Suppressor macrophage (primary cell): ENCODE results near the gene KRT81.
A peak's percentile ranks its signal among the peaks of the same experiment; 100 is the strongest.
"Not testable (repeated sequence)": the region's sequence is repeated elsewhere in the genome, so short reads cannot be mapped to it uniquely, and the experiment has no call there.

Experiments
- DNase-seq, 4 experiments: peaks; one replicate each; pipeline ENCODE4 v3.0.0-alpha.2; 2020 to 2022

Gene KRT81

DNA sequence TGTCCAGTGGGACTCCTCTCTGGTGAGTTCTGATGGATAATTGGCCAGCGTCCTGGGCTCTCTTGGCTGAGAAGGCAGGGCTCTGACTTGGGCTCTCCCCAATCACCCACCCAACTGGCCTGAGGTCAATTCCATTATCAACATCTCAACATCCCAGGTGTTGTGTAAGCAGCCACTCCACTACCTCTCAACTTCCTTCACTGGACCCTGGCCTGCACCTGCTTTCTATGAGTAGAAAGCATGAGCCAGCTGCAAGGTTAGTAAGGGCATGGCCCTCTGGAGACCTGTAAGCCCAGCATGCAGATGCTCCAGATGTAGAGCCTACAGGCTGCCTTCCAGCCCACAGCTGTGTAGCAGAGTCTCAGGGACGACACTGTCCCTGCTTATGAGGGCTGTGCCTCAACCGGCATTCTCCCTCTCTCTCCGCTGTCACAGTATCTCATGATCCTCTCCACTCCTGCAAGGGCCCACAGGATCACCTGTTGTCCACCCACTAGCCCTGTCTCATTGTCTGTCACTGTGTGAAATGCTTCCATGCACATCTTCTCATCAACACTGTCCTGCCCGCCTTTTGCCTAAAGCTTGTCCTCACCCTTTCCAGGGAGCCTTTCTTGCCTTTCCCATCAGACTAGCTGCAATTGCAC lies 5.4 kb upstream of the KRT81 start:
- no peak for DNase-seq

DNA sequence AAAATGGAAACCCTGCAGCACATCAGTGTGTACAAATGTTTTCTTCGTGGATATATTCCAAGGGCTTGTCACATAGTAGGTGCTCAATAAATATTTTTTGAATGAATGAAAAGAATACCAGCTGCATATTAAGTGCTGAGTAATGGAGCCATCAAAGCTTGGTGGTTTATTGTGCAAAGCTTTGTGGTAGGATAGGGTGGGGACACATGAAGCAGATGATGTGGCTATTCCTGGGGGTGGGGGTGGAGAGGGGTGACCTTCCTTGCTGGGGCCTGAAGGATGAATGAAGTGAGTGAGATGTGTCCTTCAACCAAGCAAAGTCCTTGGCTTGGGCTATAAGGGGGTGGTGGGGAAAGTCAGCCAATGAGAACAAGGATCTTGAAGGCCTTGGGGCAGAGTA lies 4.3 kb upstream of the KRT81 start:
- peak in 3 of 4 experiments; percentile 14 to 29 (median 27) for DNase-seq

DNA sequence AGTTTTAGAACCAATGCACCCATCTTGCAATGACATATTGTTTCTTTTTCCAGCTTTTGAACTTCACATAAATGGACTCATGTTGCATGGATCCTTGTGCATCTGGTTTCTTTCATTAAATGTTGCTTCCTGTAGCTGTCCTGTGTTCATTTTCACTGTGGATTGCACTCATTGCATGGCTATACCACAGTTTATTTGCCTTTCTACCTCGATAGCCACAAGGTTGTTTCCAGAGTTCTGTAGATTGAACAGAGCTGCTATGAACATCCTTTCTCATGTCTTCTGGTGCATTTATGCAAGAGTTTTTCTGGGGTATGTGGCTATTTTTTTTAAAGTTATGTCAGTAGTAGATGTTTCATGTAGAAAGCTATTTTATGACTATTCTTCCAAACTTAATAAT lies 3.5 kb upstream of the KRT81 start:
- no peak for DNase-seq

DNA sequence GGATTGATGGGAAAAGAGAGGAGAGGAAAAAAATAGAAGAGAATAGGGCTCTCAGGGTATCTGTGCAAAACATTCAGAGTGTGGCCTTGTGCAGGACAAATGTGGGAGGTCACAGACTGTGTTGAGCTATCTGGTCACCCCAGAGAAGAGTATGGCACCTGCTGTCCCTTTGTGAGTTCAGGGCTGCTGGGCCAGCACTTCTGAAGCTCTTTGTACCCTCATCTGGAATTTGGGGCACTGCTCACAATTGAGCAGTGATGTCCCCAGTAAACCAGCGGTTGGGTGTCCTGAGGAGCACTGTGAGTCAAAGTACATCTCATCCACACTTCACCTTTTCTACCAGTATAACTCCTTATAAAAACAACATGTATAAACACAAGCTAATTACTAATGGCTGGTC lies 2.6 kb upstream of the KRT81 start:
- DNase-seq: no peak

DNA sequence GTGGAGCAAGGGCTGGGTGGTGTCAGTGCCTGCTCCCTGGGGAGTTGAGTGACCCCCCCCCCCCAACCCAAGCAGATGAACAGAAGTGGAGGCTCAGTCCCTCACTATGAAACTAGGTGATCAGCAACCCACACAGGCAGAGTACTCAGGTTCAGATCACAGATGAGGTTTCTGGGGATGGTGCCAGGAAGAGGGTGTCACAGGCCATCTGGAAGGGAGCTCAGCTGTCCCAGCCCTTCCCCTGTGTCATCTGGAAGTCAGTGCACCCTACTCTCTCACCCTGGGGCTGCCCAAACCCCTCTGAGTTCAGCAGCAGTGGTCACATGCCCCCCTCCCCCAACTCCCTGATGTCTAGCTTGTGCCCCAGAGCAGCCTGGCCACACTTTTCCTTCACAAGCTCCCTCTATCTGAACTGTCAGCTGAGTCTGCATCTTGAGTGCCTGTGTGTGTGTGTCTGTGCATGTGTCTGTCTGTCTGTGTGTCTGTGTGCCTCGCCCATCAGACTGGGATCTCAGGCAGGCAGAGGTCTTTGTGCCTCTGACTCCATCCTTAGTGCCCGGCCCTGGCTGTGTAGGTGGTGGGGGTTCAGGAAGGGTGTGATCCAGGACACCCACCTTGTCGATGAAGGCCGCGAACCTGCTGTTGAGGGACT lies 725 bp downstream of the KRT81 start:
- not testable (repeated sequence) for DNase-seq

DNA sequence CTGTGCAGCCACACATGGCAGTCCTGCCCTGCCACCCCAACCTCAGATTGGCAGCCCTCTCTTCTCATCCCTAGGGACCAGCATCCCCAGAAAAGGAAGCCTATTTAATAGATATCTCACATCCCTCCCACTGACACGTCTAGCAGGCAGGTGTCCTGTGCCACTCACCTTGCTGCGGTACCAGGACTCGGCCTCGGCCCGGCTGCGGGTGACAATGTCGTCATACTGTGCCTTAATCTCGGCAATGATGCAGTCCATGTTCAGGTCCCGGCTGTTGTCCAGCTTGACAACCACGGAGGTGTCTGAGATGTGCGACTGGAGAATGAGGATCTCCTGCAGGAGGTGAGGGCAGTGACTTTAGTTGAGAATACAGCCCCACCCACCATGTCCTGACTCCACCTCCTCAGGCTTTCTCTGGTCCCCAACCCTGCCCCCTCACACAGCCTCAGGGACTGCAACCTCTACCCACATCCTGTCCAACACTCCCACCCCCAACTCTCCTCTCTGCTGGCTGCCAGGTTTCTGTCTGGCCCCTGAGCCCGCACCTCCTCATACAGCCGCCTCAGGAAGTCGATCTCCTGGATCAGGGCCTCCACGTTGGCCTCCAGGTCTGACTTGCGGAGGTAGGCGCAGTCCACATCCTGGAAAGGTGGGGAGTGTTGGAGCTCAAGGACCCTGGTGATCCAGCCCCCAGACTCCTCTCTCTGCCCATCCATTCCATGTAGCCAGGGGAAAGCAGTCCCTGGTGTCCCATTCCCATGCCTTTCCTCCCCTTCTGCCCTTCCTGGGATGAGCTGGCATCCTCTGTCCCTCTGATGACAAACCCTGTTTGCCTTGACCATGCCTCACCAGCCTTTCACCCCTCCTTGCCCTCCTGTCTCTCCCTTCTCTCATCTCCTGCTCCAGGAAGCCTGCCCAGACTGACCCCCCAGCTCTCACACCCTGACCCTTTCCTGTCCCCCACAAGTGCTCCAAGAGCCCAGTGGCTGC lies 3.2 kb downstream of the KRT81 start:
- not testable (repeated sequence) for DNase-seq

DNA sequence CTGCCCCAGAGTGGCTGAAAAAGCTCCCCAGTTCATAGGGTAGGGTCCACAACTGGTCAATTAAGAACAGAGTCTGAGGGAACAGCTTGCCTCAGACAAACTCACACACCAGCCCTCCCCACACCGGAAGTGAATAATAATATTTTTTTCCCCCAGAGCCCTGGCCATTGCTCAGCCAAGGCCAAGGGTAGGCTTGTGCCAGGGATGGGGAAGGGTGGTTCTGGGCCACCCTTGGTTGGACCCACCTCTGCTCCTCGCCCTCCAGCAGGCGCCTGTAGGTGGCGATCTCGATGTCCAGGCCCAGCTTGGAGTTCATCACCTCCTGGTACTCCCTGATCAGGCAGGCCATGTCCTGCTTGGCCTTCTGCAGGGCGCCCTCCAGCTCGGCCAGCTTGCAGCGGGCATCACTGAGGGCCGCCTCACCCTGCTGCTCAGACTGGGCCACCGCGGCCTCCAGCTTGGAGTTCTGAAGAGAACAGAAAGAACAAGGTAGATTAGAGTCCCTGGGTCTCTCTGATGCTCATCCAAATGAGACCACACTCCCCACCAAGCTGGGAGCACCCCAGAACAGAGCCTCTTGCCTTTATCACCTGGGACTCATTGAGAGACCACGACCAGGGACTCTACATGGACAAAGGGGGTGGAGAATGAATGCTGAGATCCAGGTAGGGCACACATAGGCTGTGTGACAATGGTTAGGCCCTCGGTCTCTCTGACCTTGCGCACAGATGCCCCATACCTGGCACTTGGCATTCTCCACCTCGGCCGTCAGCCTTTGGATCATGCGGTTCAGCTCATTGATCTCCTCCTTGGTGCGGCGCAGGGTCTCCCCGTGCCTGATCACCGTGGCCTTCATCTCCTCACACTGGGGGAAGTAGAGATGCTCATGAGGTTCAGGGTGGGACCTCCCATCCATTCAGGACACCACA lies 4.2 kb downstream of the KRT81 start:
- DNase-seq: not testable (repeated sequence)

DNA sequence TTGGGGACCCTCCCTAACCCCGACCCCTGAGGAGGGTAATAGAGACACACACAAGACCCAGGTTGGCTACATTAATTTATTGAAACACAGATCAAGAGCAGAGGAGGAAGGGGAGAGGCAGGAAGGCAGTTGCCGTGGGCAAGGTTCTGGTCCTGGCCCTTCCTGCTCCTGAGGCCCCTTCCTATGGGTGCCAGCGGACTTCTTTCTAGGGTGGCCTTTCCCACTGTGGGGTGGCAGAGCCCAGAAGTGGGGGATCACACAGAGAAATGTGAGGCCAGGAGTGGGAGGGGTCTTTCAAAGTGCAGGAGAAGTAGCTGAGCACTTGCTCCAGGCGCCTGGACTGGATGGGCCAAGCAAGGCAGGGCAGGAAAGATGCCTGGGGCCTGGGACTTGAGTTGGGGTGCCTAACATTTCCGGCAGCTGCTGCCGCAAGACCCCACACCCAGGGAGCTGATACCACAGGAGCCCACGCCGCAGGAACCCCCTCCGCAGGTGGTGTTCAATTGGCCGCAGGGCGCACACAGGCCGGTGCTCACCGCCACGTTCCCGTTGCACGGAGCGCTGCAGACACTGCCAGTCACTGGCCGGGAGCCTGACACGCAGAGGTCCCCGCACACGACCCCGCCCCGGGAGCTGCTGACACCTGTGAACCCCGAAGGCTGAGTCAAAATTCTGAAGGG lies 5.3 kb downstream of the KRT81 start:
- DNase-seq: no peak

DNA sequence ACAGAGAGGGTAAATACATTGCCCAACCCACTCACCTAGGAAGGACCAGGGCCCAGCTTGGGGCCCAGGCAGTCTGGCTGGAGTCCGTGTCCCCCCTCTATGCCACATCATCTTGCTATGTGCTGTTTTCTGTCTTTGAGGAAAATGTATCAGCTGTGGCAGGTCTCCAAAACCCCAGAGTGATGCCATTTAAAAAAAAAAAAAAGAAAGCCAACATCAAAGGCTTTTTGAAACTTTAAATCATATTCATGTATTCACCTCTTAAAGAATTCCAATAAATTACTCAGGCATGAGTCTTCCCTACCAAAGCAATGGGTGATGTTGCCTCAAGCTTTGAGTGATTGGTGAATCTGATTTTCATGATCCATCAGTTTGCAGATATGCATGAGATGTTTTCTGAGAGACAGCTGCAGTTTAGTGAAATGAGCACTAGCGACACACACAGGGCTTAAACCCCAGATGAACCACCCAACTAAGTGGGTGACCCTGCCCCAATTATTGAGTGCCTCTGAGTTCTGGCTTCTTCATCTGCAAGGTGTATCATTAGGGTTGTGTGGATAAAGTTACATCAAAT lies 6.1 kb downstream of the KRT81 start:
- DNase-seq: no peak

DNA sequence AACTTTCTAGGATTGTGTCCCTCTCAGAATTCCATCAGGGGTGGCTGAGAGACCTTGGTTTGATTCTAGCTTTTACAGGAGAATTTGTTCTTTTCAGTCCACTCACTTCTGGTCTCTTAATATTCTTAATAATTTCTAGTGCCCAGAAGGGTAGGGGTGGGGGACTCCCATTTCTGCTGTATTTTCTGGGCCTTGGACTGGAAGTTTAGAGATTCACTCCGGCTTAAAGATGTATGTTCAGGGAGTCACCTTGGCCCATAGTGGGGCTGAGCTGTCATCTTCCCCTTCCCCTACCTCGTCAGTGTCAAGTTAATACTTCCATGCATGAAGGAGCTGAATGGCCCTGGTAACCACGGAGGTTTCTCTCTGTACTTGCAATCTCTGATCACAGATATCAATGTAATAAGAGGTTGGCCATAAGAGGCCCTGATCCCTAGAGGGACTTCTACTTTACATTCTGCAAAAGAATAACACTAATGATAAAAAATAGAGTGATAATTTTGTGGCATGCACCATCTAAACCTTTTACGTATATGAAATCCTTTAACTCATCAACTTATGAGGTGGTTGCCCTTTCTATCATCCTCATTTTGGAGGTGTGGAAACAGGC lies 6.7 kb downstream of the KRT81 start:
- no peak for DNase-seq

DNA sequence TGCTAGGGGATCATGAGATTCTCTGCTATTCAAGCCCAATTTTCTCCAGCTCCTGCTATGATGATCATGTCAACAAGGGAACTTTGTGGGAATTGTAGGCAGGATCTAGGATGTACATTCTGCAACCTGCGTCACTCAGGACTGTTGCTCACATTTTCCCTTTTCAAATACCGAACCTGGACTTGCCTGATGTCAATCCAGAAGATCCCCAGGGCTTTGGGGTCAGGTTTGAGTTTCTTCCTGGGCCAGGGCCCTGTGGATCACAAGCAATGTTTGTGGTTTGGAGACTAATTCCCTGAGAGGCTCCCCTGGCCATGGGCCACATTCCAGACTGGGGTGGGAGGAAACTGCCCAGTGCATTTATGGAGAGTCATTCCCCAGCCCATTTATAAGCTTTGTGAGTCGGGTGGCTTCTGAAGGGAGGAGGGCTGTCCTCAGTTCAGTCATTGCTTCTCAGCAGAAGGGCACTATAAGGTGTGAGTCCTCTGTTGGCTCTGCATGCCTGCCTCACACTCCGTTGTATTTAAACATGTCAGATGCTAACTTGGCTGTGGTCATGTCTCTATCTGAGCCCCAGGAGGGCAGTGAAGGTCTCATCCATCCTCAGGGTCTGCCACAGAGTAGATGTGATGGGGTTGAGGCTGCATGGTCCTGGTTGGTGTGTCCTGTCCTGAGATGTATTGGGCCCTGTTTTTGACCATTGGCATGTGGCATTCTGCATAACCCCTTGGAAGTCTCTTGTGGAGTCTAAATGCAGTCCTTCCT lies 10.4 kb downstream of the KRT81 start:
- DNase-seq: no peak

DNA sequence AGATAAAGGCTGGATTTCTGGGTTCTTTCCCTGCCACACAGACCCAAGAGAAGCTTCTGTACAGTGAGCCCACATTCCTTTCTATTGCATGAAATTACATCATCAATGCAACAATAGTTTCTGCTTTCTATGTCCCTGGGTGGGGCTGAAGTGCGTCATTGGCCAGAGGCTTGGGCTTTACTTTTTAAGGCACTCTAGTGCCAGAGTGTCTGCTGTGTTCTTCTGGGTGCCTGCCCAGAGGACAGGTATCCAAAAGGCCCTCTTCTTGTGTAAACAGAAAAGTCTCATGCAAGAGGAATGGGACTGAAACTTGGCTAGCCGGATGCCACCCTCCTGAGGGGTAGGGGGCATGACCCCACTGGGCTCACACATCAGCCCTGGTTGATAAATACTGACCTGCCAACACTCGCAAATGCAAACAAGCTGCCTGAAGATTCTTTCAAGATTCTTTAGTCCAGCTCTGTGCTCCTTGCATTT lies 11.0 kb downstream of the KRT81 start:
- DNase-seq: peak; percentile 63 to 84 (median 80)

DNA sequence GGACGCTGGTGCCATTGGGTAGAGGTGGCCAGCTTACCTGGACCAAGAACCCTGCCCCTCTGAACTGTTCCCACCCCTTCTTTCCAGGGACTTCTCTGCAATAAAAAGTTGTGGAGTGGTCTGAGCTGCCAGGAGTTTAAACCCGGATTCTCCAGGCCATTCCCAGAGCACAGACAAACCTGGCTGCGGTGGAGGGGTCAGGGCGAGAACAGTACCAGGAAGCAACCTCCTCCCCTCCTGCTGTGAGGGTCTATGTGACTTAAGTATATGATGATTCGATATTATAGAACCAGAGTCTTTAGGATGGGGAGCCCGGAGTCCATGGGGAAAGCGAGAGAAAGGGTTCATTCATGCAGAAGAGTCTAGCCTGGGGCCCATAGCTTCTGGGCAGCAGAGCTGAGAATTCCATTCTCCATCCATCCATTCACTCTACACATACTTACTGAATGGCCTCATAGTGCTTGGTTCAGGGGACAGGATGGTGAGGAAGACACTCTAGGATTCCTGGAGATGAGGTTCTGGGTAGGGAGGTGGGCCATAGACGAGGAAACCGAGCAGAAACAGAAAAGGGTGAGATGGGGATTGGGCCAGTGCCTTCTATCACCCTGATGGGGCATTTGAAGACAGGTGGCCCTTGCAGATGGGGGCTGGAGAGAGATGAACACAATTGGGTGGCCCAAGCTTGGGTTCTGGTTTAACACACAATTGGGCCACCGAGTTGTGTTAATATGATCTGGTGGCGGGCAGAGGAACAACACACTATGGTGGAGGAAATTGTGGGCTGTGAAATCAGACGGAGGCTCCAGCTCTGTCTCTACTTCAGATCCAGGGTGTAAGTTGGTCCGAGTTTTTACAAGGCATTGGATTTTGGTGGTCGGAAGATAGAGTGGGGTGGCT lies 11.7 kb downstream of the KRT81 start:
- DNase-seq: no peak

DNA sequence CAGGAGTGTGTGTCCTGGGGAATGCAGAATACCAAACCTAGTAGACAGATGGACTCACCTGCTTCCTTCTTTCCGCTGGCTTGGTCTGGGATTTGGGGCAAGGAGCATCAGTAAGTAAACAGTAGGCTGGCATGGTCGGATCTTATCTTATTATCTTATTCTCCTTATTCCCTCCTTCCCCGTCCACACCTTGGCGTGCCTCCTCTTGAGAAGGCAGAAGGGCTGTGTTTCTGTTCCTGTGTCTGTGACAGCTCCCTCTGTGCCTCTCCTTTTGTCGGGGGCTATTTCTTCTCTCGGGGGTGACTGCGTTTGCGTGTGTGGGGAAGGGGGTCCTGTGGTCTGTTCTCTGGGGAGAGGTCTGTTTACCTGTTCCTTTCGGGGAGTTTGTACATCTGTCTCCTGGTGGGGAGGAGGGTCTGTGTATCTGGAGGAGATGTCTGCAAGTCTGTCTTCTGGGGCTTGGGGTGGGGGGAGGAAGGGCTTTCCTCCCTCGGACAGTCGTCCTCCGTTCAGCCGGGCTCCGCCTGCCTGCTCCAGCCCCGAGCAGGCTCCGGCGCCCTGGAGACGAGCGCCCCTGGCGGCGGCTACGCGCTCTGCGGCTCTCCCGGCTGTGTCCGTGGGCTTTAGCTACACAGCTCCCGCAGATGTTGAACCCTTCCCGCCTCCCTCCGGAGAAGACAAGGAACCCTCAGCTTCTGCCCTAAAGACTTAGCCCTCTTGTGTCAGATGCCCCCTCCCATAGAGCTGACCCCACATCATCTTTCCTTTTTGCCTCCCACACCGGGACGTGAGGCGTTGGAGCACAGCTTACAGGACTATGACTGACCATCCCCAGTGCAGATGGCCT lies 12.5 kb downstream of the KRT81 start:
- peak; percentile 74 to 89 (median 88) for DNase-seq

DNA sequence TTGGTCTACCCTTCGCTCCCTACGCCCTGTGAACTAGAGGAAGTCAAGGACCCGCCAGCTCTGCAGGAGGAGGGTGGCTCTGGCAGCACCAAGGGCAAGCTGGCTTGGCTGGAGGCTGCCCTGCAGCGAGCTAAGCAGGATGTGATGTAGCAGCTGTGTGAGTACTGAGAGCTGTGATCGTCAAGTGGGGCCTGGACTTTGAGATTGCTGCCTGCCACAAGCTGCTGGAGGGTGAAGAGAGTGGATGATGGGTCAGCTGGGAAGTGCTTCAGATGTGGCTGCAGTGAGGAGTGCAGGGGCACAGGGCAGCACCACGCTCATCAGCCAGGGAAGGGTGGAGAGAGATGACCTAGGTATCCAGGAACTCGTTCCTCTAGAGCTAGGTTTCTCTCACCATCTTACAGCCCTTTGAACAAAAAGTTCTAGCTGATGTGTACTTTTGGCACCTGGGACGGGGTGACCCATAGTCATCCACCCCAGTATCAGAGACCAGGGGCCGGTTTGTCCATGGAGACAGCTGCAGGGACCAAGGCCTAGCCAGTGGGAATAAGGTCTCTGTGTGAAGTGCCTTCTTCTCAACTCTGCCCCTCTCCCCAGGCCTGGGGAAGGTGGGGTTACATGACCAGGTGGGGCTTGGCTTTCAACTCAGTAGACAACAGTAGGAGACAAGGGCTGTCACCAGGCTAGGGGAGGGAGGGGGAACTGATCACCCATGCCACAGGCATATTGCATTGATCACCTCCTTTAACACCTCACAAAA lies 13.7 kb downstream of the KRT81 start:
- no peak for DNase-seq

DNA sequence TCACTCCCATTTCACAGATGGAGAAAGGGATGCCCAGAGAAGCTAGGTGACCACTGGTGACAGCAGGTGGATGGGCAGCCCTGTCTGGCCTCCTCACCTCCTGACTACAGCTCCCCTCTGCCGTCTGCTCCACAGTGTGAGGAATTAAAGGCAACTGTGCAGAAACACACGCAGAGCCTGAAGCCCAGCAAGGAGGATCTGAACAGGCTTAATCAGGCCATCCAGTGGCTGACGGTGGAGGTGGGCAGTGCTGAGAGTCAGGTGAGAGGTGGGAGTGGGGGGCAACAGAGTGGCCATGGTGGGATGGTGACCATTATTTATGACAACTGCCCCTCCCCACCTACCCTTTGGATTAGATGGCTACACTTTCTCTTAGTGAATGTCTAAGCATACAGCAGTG lies 15.6 kb downstream of the KRT81 start:
- no peak for DNase-seq

DNA sequence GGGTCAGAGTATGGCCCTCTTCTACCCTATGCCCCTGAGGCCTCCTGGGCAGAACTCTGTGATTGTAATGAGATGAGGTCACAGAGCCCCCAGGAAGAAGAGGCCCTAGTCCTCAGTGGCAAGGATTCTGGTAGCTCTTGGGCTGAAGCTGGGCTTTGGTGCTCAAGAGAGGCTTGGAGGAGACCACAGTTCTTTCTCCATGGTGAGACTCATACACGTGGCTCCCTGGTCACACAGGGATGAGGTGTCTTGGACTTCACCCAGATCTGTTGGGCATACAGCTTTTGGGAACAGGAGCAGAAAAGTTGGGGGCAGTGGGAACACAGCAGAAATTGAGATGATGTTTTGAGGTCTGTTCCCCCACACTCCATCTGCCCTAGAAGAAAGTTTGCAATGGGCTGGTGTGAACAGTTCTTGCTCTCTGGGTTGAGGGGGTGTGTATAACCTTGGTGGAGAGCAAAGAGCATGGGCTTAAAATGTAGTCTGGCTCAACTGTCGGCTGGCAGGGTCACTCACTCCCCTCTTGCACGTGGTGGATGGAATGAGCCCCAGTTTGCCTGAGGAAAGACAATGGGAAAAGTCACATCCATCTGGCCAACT lies 16.7 kb downstream of the KRT81 start, which contains the start of gene KRT86:
TSS of gene KRT86 (plus strand) at position 125 of the 600 bp plus-strand sequence. CDS start 27,272 bp downstream, outside the sequence.
- peak in 1 of 4 experiments; percentile 1 for DNase-seq
